ENCODE data around the gene APOBEC3F.
A peak's percentile ranks its signal among the peaks of the same experiment; 100 is the strongest.
"Not testable (repeated sequence)": the region's sequence is repeated elsewhere in the genome, so short reads cannot be mapped to it uniquely, and the experiment has no call there.

The APOBEC3F gene

GRCh38 chr22:39076155-39077025 is 35.7 kb downstream of the APOBEC3F start:
- DNase-seq, result not testable (repeated sequence)

GRCh38 chr22:39077026-39077840 is 36.6 kb downstream of the APOBEC3F start, which contains the start of gene APOBEC3G:
Gene APOBEC3G, plus strand, starts transcription at chr22:39077275. Its CDS starts 87 bp downstream, at chr22:39077362.
- peak; percentile 85 for DNase-seq

- not testable (repeated sequence) for DNase-seq
Observed at GRCh38 chr22:39077912-39078311, 37.2 kb downstream of the APOBEC3F start.

GRCh38 chr22:39078329-39078728 is 37.7 kb downstream of the APOBEC3F start:
- no peak for DNase-seq

- not testable (repeated sequence) for DNase-seq
Observed at GRCh38 chr22:39079054-39079637, 38.5 kb downstream of the APOBEC3F start.

GRCh38 chr22:39080052-39080762 is 39.5 kb downstream of the APOBEC3F start:
- no peak for DNase-seq

GRCh38 chr22:39081016-39081415 is 40.4 kb downstream of the APOBEC3F start:
- no peak for DNase-seq

- DNase-seq, result no peak
Observed at GRCh38 chr22:39081598-39081997, 40.9 kb downstream of the APOBEC3F start.

GRCh38 chr22:39083212-39084165 is 42.8 kb downstream of the APOBEC3F start:
- DNase-seq, result no peak

- DNase-seq, result no peak
Observed at GRCh38 chr22:39084666-39085065, 44.0 kb downstream of the APOBEC3F start.

- no peak for DNase-seq
Observed at GRCh38 chr22:39087098-39087497, 46.4 kb downstream of the APOBEC3F start.

GRCh38 chr22:39087881-39088684 is 47.4 kb downstream of the APOBEC3F start:
- DNase-seq, result no peak

- DNase-seq, result no peak
Observed at GRCh38 chr22:39088685-39089032, 48.0 kb downstream of the APOBEC3F start.

- no peak for DNase-seq
Observed at GRCh38 chr22:39089928-39090327, 49.3 kb downstream of the APOBEC3F start.

- peak; percentile 93 for DNase-seq
Observed at GRCh38 chr22:39090426-39091064, 49.9 kb downstream of the APOBEC3F start.

GRCh38 chr22:39091126-39092081 is 50.7 kb downstream of the APOBEC3F start:
- DNase-seq, result no peak

- DNase-seq, result no peak
Observed at GRCh38 chr22:39092111-39092862, 51.6 kb downstream of the APOBEC3F start.

All from activated effector memory CD4-positive, alpha-beta T cell treated with anti-CD3 and anti-CD28 coated beads, Interleukin-2, amount 50 U/mL, for 16 hours (primary cell).